Endothelial cell of umbilical vein (primary cell): ENCODE results near the gene IDI2. TPM values are rescaled to one million over a fixed set of nuclear protein-coding genes. Genes with fewer than 3 reads are reported as not detected.

ENCODE experiments used
- BruUV-seq: library from RNA; stranded (reverse); fragments of 400-500 nt; replicated peaks from 2 replicates; lab custom pipeline; 2021; lab: Mats Ljungman, UMichigan
- CTCF ChIA-PET: fragments of 300-600, 350-600 bp; sonication (Branson Sonifier 250); formaldehyde crosslinking; loops from one replicate; lab custom pipeline; 2021; ENCODE audit warnings: antibody characterized with exemption, inconsistent platforms; lab: Charles Lee
- POLR2A ChIA-PET: fragments of 300-600, 350-600 bp; sonication (Branson Sonifier 250); formaldehyde crosslinking; loops from one replicate; lab custom pipeline; 2021; ENCODE audit warnings: antibody characterized with exemption, inconsistent platforms; lab: Charles Lee
- DNase-seq: peaks from one replicate; pipeline ENCODE4 v3.0.0-alpha.2; 2011; ENCODE audit warnings: low read depth, low spot score
- FAIRE-seq: peaks from 2 replicates; lab custom pipeline; 2011; peaks lifted over from hg19 to GRCh38; lab: Jason Lieb, UNC
- H2AFZ ChIP-seq: 2 replicates; pipeline ENCODE4 v1.6.0; 2012; ENCODE audit warnings: low read depth, low read length, control low read depth, inconsistent platforms
- H3K27ac ChIP-seq: 2 replicates; pipeline ENCODE4 v1.5.1; 2011; ENCODE audit warnings: low read depth, mild to moderate bottlenecking, control low read depth, low read length, moderate library complexity; ENCODE audit not compliant: insufficient read depth
- H3K27me3 ChIP-seq, 2 experiments: 2 replicates each; pipeline versions ENCODE4 v1.6.0 to v1.6.1; 2011; ENCODE audit warnings: low read length in 2 of 2, mixed read lengths in 1 of 2; ENCODE audit not compliant: control insufficient read depth in 2 of 2, insufficient read depth in 2 of 2
- H3K36me3 ChIP-seq, 2 experiments: 2 replicates in 1 of 2; 3 replicates in 1 of 2; pipeline ENCODE4 v1.5.1; 2011; ENCODE audit warnings: low read length in 2 of 2, mild to moderate bottlenecking in 1 of 2, moderate library complexity in 1 of 2; ENCODE audit not compliant: control insufficient read depth in 2 of 2, insufficient read depth in 2 of 2; ENCODE audit errors: extremely low read depth in 1 of 2
- H3K4me1 ChIP-seq: 3 replicates; pipeline ENCODE4 v1.5.1; 2011; ENCODE audit warnings: mild to moderate bottlenecking, low read length; ENCODE audit not compliant: control insufficient read depth, insufficient read depth; ENCODE audit errors: extremely low read depth
- H3K4me2 ChIP-seq: 2 replicates; pipeline ENCODE4 v1.6.1; 2011; ENCODE audit warnings: low read length, control low read depth, mixed read lengths; ENCODE audit not compliant: insufficient read depth
- H3K4me3 ChIP-seq, 3 experiments: fragments of 200-600 bp in 1 of 3; sonication (generic), shearing (Covaris generic) in 1 of 3; replicated peaks in 1 of 3; 2 replicates each; pipeline ENCODE4 v1.5.1; 2011 to 2016; ENCODE audit warnings: control low read depth in 3 of 3, low read length in 3 of 3, mild to moderate bottlenecking in 2 of 3, inconsistent platforms in 1 of 3, low read depth in 1 of 3, moderate library complexity in 1 of 3; ENCODE audit not compliant: insufficient read depth in 1 of 3
- H3K79me2 ChIP-seq: 2 replicates; pipeline ENCODE4 v1.6.0; 2012; ENCODE audit warnings: low read length, inconsistent platforms; ENCODE audit not compliant: control insufficient read depth, insufficient read depth
- H3K9ac ChIP-seq: replicated peaks from 2 replicates; pipeline ENCODE3; 2011; ENCODE audit warnings: low read length, control low read depth; ENCODE audit not compliant: insufficient read depth; ENCODE audit errors: extremely low read depth
- H3K9me1 ChIP-seq: replicated peaks from 3 replicates; pipeline ENCODE4 v1.6.0; 2011; ENCODE audit warnings: mild to moderate bottlenecking, low read length; ENCODE audit not compliant: control insufficient read depth, insufficient read depth; ENCODE audit errors: extremely low read depth
- H3K9me3 ChIP-seq: replicated peaks from 2 replicates; pipeline ENCODE4 v1.5.1; 2012; ENCODE audit warnings: low read length, inconsistent platforms; ENCODE audit not compliant: control insufficient read depth, insufficient read depth
- H4K20me1 ChIP-seq: replicated peaks from 2 replicates; pipeline ENCODE3; 2011; ENCODE audit warnings: mild to moderate bottlenecking, low read length; ENCODE audit not compliant: control insufficient read depth, insufficient read depth; ENCODE audit errors: extremely low read depth
- CTCF ChIP-seq, 2 donors: IDR thresholded peaks; 1 replicate in 1 of 2; 2 replicates in 1 of 2; pipeline ENCODE4 v1.5.1; 2011; ENCODE audit warnings: low read length in 2 of 2, mild to moderate bottlenecking in 2 of 2, moderate library complexity in 2 of 2, control low read depth in 1 of 2, inconsistent platforms in 1 of 2, low read depth in 1 of 2; ENCODE audit not compliant: insufficient read depth in 1 of 2; ENCODE audit errors: extremely low read depth in 1 of 2
- EZH2 ChIP-seq: IDR thresholded peaks from 2 replicates; pipeline ENCODE4 v1.6.1; 2012; ENCODE audit warnings: borderline replicate concordance, low read depth, mild to moderate bottlenecking, moderate library complexity, low read length, inconsistent platforms; ENCODE audit not compliant: severe bottlenecking
- FOS ChIP-seq: IDR thresholded peaks from 2 replicates; pipeline ENCODE4 v1.6.1; 2011; ENCODE audit warnings: mild to moderate bottlenecking, low read length, moderate library complexity, borderline replicate concordance; ENCODE audit not compliant: insufficient read depth
- GATA2 ChIP-seq: IDR thresholded peaks from 2 replicates; pipeline ENCODE4 v1.7.0; 2011; ENCODE audit warnings: low read depth, mild to moderate bottlenecking, moderate library complexity, mixed read lengths, low read length; ENCODE audit not compliant: insufficient read length, insufficient read depth
- JUN ChIP-seq: IDR thresholded peaks from 2 replicates; pipeline ENCODE4 v1.6.1; 2011; ENCODE audit warnings: borderline replicate concordance, low read depth; ENCODE audit not compliant: insufficient read length, insufficient read depth
- MAX ChIP-seq: IDR thresholded peaks from 2 replicates; pipeline ENCODE4 v1.6.1; 2011; ENCODE audit not compliant: insufficient read depth, insufficient read length
- MYC ChIP-seq: IDR thresholded peaks from one replicate; pipeline ENCODE4 v1.6.1; 2011; ENCODE audit warnings: mild to moderate bottlenecking, low read depth, low read length
- POLR2A ChIP-seq: IDR thresholded peaks from 2 replicates; pipeline ENCODE4 v1.6.1; 2012; ENCODE audit warnings: low read depth, mild to moderate bottlenecking, control low read depth, low read length
- POLR2AphosphoS5 ChIP-seq: IDR thresholded peaks from 2 replicates; pipeline ENCODE4 v1.6.1; 2012; ENCODE audit warnings: low read depth, mild to moderate bottlenecking, control low read depth, low read length, moderate library complexity; ENCODE audit not compliant: insufficient read depth
- dilution Hi-C: fragments of 300-500 bp; cut with MboI; formaldehyde crosslinking; loops from one replicate; pipeline ENCODE4 v1.15.0; 2019; ENCODE audit warnings: low sequenced_read_pairs; ENCODE audit not compliant: extremely low pct_ligation_motif_present
- intact Hi-C: fragments of 100-400 bp; cut with micrococcal nuclease; formaldehyde crosslinking; loops from one replicate; pipeline ENCODE4 v1.10.0; 2022
- polyA plus RNA-seq, 4 experiments: library from polyadenylated mRNA; depleted of rRNA in 3 of 4; stranded (reverse) in 3 of 4; unstranded in 1 of 4; fragments of >200 nt; gene quantifications; 2 replicates each; pipeline versions ENCODE4 v1.2.1 to v1.2.3, GENCODE V29; 2011 to 2012; ENCODE audit warnings: missing spikeins in 1 of 4
- total RNA-seq: library from RNA; stranded (reverse); gene quantifications from 2 replicates; pipeline ENCODE4 v1.2.3, GENCODE V29; 2021

The IDI2 gene
- total and polyA plus RNA-seq, 2 donors (not counting 3 experiments of a cell fraction or from before 2014, with no cell fraction given): not detected

DNA sequence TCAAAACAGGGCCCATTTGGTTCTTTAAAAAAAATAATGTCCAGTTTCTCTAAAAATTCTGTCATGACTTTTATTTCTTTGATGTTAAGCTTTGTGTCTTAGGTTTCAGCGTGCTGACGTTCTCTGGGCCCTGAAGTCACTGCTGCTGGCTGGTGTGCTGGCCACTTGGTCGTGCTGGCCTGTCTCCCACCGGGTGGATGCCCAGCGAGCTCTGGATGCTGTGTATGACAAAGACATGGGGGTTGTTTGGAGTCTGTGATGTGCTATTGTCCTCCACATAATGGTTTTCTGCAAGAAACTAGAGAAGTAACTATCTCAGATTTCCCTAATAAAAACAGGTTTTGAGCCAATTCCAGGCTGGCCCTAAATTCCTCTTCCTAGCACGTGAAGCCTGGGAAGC is 9.5 kb upstream of the IDI2 start:
- H2AFZ ChIP-seq: no peak overlapping the region
- dilution Hi-C loops (no loop called here), intact Hi-C loops (no loop called here)
- H4K20me1 ChIP-seq: no peaks in the 10 kb centered on the region
- POLR2A ChIA-PET: no interaction called here
- H3K4me3 ChIP-seq: no peak overlapping the region
- H3K4me1 ChIP-seq: no peaks in the 10 kb centered on the region
- no peak overlapping the region for H3K27ac ChIP-seq
- no peaks in the 10 kb centered on the region for H3K79me2 ChIP-seq
- H3K4me2 ChIP-seq: no peak overlapping the region
- peaks cover 2 to 4% of the 10 kb centered on the region in 2 experiments for H3K36me3 ChIP-seq
- H3K9me3 ChIP-seq: no peaks in the 10 kb centered on the region
- BruUV-seq: no TSS peak
- TF ChIP-seq POLR2A (no peak), FOS (no peak), GATA2 (no peak), MAX (no peak), EZH2 (no peak), POLR2AphosphoS5 (no peak), CTCF (IDR thresholded peaks at IDR 0.05; ENCODE audit: extremely low read depth in 1 of 2, insufficient read depth in 1 of 2, low read depth in 1 of 2, low read length in 2 of 2) (no peak), MYC (no peak), JUN (no peak)
- DNase-seq (no peak), FAIRE-seq (no peak)
- no peak overlapping the region for H3K9ac ChIP-seq
- CTCF ChIA-PET: interaction anchor here (1.5 to 1.8 kb wide), 2 partner anchors 8 to 9 kb away, joined by 3 to 6 read pairs; no protein-coding TSS in a partner anchor
- H3K9me1 ChIP-seq: no peaks in the 10 kb centered on the region
- H3K27me3 ChIP-seq: no peaks in the 10 kb centered on the region
